ENCODE measurements around the gene BARD1. TPM values are rescaled to one million over a fixed set of nuclear protein-coding genes. Genes with fewer than 3 reads are reported as not detected.
A peak's percentile ranks its signal among the peaks of the same experiment; 100 is the strongest.

Gene BARD1
- total RNA-seq, 1 experiment from 2014 or later, result 39.6 TPM

DNA sequence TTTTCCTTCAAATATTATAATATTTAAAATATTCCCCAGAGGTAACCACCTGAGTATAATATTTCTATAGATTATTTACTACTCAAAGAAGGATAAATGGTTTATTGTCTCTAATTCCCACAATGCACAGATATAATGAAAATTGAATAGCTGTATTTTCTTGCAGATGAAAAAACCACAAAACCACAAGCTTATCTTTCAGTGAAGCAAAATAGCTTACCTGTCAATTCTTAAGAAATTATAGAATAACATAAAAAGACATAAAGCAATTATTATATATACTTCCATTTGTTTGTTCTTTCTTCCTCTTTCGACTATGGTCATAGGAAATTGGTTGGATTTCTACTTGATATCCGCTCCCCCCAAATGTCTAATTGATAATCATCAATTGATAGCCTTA lies 98.8 kb downstream of the BARD1 start (continued):
- TF ChIP-seq, protein P1, sequence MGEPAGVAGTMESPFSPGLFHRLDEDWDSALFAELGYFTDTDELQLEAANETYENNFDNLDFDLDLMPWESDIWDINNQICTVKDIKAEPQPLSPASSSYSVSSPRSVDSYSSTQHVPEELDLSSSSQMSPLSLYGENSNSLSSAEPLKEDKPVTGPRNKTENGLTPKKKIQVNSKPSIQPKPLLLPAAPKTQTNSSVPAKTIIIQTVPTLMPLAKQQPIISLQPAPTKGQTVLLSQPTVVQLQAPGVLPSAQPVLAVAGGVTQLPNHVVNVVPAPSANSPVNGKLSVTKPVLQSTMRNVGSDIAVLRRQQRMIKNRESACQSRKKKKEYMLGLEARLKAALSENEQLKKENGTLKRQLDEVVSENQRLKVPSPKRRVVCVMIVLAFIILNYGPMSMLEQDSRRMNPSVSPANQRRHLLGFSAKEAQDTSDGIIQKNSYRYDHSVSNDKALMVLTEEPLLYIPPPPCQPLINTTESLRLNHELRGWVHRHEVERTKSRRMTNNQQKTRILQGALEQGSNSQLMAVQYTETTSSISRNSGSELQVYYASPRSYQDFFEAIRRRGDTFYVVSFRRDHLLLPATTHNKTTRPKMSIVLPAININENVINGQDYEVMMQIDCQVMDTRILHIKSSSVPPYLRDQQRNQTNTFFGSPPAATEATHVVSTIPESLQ (CRISPR knock-in tag; IDR thresholded peaks at IDR 0.05), result no peak
- no peak for TF ChIP-seq PRRX2 (CRISPR knock-in tag; IDR thresholded peaks at IDR 0.05)
- TF ChIP-seq, protein P2, sequence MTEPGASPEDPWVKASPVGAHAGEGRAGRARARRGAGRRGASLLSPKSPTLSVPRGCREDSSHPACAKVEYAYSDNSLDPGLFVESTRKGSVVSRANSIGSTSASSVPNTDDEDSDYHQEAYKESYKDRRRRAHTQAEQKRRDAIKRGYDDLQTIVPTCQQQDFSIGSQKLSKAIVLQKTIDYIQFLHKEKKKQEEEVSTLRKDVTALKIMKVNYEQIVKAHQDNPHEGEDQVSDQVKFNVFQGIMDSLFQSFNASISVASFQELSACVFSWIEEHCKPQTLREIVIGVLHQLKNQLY (CRISPR knock-in tag; IDR thresholded peaks at IDR 0.05), result no peak
- TF ChIP-seq, protein P3, sequence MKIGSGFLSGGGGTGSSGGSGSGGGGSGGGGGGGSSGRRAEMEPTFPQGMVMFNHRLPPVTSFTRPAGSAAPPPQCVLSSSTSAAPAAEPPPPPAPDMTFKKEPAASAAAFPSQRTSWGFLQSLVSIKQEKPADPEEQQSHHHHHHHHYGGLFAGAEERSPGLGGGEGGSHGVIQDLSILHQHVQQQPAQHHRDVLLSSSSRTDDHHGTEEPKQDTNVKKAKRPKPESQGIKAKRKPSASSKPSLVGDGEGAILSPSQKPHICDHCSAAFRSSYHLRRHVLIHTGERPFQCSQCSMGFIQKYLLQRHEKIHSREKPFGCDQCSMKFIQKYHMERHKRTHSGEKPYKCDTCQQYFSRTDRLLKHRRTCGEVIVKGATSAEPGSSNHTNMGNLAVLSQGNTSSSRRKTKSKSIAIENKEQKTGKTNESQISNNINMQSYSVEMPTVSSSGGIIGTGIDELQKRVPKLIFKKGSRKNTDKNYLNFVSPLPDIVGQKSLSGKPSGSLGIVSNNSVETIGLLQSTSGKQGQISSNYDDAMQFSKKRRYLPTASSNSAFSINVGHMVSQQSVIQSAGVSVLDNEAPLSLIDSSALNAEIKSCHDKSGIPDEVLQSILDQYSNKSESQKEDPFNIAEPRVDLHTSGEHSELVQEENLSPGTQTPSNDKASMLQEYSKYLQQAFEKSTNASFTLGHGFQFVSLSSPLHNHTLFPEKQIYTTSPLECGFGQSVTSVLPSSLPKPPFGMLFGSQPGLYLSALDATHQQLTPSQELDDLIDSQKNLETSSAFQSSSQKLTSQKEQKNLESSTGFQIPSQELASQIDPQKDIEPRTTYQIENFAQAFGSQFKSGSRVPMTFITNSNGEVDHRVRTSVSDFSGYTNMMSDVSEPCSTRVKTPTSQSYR (CRISPR knock-in tag; IDR thresholded peaks at IDR 0.05), result no peak
- TF ChIP-seq ZNF671 (CRISPR knock-in tag; IDR thresholded peaks at IDR 0.05), result no peak

DNA sequence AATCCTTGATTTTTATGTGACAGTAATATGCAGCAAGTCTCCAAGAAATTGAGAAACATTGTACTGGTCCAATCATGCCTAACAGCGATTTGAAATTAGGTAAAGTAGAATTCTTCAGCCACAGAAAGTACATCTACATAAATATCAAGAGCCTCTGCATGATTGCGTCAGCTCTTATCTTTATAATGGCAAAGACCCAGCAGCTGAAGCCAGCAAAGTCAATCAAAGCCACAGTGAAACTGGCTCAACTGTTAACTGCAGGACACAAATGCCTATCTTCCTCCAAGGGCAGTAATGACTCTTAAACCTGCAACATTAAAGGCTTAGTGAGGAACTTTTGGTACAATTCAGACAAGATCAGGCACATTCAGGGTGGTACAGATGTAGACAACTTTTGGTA lies 102.5 kb downstream of the BARD1 start:
- H3K27ac Mint-ChIP-seq, result peak overlapping the region; percentile 91
- peaks cover 10% of the 10 kb centered on the region for H3K9me3 Mint-ChIP-seq
- H3K27me3 Mint-ChIP-seq (ENCODE audit: low read depth), result no peaks in the 10 kb centered on the region; the same call in 1 of the 2 replicates
- peak overlapping the region; percentile 1; the same call in 1 of the 2 replicates for H3K4me3 Mint-ChIP-seq
- DNase-seq (ENCODE audit: low spot score) (no peak), ATAC-seq (peak; percentile 82)
- H3K36me3 Mint-ChIP-seq, result no peaks in the 10 kb centered on the region
- ChIA-PET POLR2A (no interaction called here), CTCF (no interaction called here)
- H3K4me1 Mint-ChIP-seq, result peaks cover 20% of the 10 kb centered on the region
- TF ChIP-seq, protein P4, sequence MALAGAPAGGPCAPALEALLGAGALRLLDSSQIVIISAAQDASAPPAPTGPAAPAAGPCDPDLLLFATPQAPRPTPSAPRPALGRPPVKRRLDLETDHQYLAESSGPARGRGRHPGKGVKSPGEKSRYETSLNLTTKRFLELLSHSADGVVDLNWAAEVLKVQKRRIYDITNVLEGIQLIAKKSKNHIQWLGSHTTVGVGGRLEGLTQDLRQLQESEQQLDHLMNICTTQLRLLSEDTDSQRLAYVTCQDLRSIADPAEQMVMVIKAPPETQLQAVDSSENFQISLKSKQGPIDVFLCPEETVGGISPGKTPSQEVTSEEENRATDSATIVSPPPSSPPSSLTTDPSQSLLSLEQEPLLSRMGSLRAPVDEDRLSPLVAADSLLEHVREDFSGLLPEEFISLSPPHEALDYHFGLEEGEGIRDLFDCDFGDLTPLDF (CRISPR knock-in tag; IDR thresholded peaks at IDR 0.05), result no peak
- TF ChIP-seq NFE2L1 (CRISPR knock-in tag; IDR thresholded peaks at IDR 0.05) (no peak), ZNF138 (CRISPR knock-in tag; conservative IDR thresholded peaks at IDR 0.05) (no peak), GTF2I (CRISPR knock-in tag; conservative IDR thresholded peaks at IDR 0.05) (no peak), TCF7 (CRISPR knock-in tag; IDR thresholded peaks at IDR 0.05; ENCODE audit: low read depth) (no peak), NR3C1 (CRISPR knock-in tag; conservative IDR thresholded peaks at IDR 0.05; ENCODE audit: low read depth) (no peak), FOXJ3 (CRISPR knock-in tag; IDR thresholded peaks at IDR 0.05; ENCODE audit: borderline replicate concordance) (no peak), ZNF317 (CRISPR knock-in tag; IDR thresholded peaks at IDR 0.05; ENCODE audit: borderline replicate concordance, low read depth) (no peak), HMGA2 (CRISPR knock-in tag; IDR thresholded peaks at IDR 0.05) (no peak), ETV6 (CRISPR knock-in tag; IDR thresholded peaks at IDR 0.05) (no peak)
- TF ChIP-seq, protein P5, sequence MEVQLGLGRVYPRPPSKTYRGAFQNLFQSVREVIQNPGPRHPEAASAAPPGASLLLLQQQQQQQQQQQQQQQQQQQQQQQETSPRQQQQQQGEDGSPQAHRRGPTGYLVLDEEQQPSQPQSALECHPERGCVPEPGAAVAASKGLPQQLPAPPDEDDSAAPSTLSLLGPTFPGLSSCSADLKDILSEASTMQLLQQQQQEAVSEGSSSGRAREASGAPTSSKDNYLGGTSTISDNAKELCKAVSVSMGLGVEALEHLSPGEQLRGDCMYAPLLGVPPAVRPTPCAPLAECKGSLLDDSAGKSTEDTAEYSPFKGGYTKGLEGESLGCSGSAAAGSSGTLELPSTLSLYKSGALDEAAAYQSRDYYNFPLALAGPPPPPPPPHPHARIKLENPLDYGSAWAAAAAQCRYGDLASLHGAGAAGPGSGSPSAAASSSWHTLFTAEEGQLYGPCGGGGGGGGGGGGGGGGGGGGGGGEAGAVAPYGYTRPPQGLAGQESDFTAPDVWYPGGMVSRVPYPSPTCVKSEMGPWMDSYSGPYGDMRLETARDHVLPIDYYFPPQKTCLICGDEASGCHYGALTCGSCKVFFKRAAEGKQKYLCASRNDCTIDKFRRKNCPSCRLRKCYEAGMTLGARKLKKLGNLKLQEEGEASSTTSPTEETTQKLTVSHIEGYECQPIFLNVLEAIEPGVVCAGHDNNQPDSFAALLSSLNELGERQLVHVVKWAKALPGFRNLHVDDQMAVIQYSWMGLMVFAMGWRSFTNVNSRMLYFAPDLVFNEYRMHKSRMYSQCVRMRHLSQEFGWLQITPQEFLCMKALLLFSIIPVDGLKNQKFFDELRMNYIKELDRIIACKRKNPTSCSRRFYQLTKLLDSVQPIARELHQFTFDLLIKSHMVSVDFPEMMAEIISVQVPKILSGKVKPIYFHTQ (CRISPR knock-in tag; IDR thresholded peaks at IDR 0.05), result no peak
- TF ChIP-seq, protein P6, sequence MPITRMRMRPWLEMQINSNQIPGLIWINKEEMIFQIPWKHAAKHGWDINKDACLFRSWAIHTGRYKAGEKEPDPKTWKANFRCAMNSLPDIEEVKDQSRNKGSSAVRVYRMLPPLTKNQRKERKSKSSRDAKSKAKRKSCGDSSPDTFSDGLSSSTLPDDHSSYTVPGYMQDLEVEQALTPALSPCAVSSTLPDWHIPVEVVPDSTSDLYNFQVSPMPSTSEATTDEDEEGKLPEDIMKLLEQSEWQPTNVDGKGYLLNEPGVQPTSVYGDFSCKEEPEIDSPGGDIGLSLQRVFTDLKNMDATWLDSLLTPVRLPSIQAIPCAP (CRISPR knock-in tag; IDR thresholded peaks at IDR 0.05), result no peak
- TF ChIP-seq, protein P7, sequence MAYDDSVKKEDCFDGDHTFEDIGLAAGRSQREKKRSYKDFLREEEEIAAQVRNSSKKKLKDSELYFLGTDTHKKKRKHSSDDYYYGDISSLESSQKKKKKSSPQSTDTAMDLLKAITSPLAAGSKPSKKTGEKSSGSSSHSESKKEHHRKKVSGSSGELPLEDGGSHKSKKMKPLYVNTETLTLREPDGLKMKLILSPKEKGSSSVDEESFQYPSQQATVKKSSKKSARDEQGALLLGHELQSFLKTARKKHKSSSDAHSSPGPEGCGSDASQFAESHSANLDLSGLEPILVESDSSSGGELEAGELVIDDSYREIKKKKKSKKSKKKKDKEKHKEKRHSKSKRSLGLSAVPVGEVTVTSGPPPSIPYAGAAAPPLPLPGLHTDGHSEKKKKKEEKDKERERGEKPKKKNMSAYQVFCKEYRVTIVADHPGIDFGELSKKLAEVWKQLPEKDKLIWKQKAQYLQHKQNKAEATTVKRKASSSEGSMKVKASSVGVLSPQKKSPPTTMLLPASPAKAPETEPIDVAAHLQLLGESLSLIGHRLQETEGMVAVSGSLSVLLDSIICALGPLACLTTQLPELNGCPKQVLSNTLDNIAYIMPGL (CRISPR knock-in tag; IDR thresholded peaks at IDR 0.05), result no peak
- TF ChIP-seq, protein P3 (CRISPR knock-in tag; IDR thresholded peaks at IDR 0.05), result no peak

Measured in WTC11 (cell line).